ENCODE data around the gene PPP4R4. TPM values are rescaled to one million over a fixed set of nuclear protein-coding genes. Genes with fewer than 3 reads are reported as not detected.

PPP4R4 gene
- total RNA-seq, 4 donors from 2014 or later = 0.13 TPM; not detected in 3

DNA sequence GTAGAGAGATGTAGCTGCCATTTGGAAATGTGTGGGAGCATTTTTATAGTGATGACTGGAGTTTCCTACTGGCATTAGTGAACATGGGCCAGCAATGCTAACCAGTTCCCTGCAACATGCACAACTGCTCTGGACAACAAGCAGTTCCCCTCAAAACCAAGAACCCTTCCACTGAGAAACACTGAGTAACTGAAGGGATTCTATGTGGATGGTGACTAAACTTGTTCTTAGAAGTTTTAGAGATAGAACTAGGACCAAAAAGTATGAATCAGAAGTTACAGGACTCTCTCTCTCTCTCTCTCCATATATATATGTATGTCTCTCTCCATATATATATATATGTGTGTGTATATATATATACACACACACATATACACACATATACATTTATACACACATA is 111.0 kb downstream of the PPP4R4 start:
- in situ Hi-C loops (cut with MboI; ENCODE audit: low sequenced_read_pairs in 4 of 4) (no loop called here), intact Hi-C loops (cut with DNase I; ENCODE audit: low total_unique reads) (no loop called here)
- no peak overlapping the region for H3K4me3 ChIP-seq
- H3K27me3 ChIP-seq = no peaks in the 10 kb centered on the region
- H3K36me3 ChIP-seq = no peaks in the 10 kb centered on the region
- TF ChIP-seq, protein P1, sequence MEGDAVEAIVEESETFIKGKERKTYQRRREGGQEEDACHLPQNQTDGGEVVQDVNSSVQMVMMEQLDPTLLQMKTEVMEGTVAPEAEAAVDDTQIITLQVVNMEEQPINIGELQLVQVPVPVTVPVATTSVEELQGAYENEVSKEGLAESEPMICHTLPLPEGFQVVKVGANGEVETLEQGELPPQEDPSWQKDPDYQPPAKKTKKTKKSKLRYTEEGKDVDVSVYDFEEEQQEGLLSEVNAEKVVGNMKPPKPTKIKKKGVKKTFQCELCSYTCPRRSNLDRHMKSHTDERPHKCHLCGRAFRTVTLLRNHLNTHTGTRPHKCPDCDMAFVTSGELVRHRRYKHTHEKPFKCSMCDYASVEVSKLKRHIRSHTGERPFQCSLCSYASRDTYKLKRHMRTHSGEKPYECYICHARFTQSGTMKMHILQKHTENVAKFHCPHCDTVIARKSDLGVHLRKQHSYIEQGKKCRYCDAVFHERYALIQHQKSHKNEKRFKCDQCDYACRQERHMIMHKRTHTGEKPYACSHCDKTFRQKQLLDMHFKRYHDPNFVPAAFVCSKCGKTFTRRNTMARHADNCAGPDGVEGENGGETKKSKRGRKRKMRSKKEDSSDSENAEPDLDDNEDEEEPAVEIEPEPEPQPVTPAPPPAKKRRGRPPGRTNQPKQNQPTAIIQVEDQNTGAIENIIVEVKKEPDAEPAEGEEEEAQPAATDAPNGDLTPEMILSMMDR (IDR thresholded peaks at IDR 0.05 in 4 of 5, conservative IDR thresholded peaks at IDR 0.05 in 1 of 5) = no peak
- TF ChIP-seq POLR2A (IDR thresholded peaks at IDR 0.05) = no peak
- no peaks in the 10 kb centered on the region for H3K4me1 ChIP-seq
- H3K9me3 ChIP-seq = no peaks in the 10 kb centered on the region
- ATAC-seq (no peak), DNase-seq (no peak)
- H3K27ac ChIP-seq = no peak overlapping the region

DNA sequence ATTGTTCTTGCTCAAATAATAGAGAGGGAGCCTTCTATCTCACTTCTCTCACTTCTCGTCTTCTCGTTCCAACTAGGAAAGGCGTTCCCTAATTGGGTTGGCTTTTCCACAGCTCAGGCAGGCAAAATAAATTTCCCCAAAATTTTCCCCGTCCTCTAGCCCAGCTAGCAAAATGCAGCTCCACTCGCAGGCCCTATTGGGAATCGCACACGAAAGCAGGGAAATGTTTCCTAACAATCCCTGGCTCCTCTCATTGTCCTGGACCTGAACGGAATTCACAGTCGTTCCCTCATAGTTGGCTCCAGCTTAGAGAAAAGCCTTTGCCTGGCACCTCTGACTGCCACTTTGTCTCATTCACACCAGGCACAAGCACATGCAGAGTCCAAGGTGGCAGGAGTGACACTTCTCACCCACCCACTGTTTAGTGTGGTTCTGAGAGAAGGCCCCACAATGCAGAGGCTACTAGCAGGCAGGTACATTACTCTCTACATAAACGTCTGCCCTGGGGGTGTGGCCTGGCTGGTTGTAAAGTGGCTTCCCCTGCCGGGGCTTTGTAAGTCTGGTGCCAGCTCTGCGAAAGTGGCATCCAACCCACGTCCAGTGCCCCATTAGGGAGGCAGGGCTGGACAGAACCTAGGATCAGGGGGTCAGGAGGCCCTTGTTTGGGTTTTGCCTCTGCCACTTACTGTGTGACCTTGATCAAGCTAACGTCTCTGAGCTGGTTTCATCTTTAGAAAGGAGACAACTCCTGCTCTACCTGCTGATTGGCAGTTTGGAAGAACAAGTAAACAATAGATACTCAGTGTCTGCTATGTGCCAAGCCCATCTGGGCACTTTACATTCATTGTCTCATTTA is 114.7 kb downstream of the PPP4R4 start:
- DNase-seq = no peak
- ATAC-seq = no peak
- Histone ChIP-seq H3K4me3 (no peak overlapping the region), H3K27ac (no peak overlapping the region), H3K36me3 (no peaks in the 10 kb centered on the region), H3K9me3 (no peaks in the 10 kb centered on the region), H3K27me3 (no peaks in the 10 kb centered on the region), H3K4me1 (no peaks in the 10 kb centered on the region)
- intact Hi-C loops (cut with DNase I; ENCODE audit: low total_unique reads) = no loop called here
- TF ChIP-seq, protein P1 (IDR thresholded peaks at IDR 0.05 in 4 of 5, conservative IDR thresholded peaks at IDR 0.05 in 1 of 5) = no peak
- no peak for TF ChIP-seq POLR2A (IDR thresholded peaks at IDR 0.05)
- in situ Hi-C loops (cut with MboI; ENCODE audit: low sequenced_read_pairs in 4 of 4) = no loop called here

- H3K9me3 ChIP-seq = no peaks in the 10 kb centered on the region
Observed at GRCh38 chr14:94290197-94290596, 116.1 kb downstream of the PPP4R4 start.

GRCh38 chr14:94291159-94291905 is 117.2 kb downstream of the PPP4R4 start:
- no peaks in the 10 kb centered on the region for H3K27me3 ChIP-seq
- in situ Hi-C loops (cut with MboI; ENCODE audit: low sequenced_read_pairs in 4 of 4) (no loop called here), intact Hi-C loops (cut with DNase I; ENCODE audit: low total_unique reads) (no loop called here)
- H3K4me3 ChIP-seq = no peak overlapping the region
- TF ChIP-seq POLR2A (IDR thresholded peaks at IDR 0.05) = no peak
- TF ChIP-seq, protein P1 (IDR thresholded peaks at IDR 0.05 in 4 of 5, conservative IDR thresholded peaks at IDR 0.05 in 1 of 5) = no peak
- H3K36me3 ChIP-seq = no peaks in the 10 kb centered on the region
- no peak for DNase-seq
- no peaks in the 10 kb centered on the region for H3K4me1 ChIP-seq
- H3K9me3 ChIP-seq = no peaks in the 10 kb centered on the region
- no peak overlapping the region for H3K27ac ChIP-seq
- no peak for ATAC-seq

More at GRCh38 chr14:94290197-94290596, 116.1 kb downstream of the PPP4R4 start:
- Histone ChIP-seq H3K27me3 (no peaks in the 10 kb centered on the region), H3K27ac (no peak overlapping the region), H3K4me3 (no peak overlapping the region), H3K4me1 (no peaks in the 10 kb centered on the region), H3K36me3 (no peaks in the 10 kb centered on the region)
- in situ Hi-C loops (cut with MboI; ENCODE audit: low sequenced_read_pairs in 4 of 4) (no loop called here), intact Hi-C loops (cut with DNase I; ENCODE audit: low total_unique reads) (no loop called here)
- DNase-seq (no peak), ATAC-seq (no peak)
- TF ChIP-seq, protein P1 (IDR thresholded peaks at IDR 0.05 in 4 of 5, conservative IDR thresholded peaks at IDR 0.05 in 1 of 5) = no peak
- TF ChIP-seq POLR2A (IDR thresholded peaks at IDR 0.05) = no peak
